ENCODE data around the gene SS18L1.

The SS18L1 gene

DNA sequence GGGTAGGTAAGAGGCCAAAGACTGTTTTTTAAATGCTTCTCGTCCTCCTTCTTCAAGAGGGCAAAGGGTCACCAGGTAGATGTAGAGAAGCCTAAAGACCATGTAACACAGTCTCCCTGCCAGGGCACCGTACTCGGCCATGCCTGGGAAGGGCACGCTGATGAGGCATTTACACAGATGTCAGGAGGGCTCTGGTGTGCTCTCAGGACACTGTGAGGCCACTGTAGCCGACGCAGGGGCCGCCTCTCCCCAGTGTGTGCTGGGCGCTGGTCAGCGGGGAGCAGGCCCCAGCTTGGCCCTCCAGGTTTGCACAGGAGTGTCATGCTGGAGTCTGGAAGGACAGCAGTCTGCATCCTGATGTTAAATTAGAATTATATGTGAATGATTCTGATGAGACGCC is 32.1 kb downstream of the SS18L1 start:
- no peak for DNase-seq

DNA sequence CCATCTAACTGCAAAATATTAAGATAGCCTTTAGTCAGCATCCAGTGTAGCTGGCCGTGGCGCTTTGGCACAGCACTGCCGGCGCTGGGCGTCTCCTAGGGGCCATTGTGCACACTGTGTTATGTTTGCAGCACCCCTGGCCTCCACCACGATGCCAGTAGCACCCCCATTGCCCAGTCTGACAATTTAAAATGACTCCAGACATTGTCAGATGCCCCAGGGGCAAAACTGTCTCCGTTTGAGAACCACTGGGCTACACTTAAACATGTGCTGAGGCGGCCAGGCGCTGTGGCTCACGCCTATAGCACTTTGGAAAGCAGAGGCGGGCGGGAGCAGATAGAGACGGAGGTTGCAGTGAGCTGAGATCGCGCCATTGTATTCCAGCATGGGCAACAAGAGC is 33.3 kb downstream of the SS18L1 start:
- DNase-seq, result no peak

DNA sequence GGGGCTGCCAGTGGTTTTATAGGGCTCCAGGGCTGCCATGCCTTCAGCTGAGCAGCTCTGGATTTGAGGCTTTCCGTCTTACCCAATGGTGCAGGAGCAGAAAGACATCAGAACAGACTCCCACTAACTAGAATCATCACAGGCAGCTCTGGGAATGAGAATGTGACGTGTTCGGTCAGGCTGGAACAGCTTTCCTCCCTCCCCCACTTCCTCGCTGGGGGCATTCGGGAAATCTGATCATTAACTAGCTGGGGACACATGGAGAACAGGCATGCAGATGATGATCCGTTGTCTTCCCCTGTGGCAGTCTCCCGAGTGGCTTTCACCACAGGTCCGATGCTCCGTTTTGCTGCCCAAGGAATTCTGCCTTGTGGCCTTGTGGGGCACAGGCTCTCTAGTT is 33.7 kb downstream of the SS18L1 start:
- DNase-seq, result no peak

DNA sequence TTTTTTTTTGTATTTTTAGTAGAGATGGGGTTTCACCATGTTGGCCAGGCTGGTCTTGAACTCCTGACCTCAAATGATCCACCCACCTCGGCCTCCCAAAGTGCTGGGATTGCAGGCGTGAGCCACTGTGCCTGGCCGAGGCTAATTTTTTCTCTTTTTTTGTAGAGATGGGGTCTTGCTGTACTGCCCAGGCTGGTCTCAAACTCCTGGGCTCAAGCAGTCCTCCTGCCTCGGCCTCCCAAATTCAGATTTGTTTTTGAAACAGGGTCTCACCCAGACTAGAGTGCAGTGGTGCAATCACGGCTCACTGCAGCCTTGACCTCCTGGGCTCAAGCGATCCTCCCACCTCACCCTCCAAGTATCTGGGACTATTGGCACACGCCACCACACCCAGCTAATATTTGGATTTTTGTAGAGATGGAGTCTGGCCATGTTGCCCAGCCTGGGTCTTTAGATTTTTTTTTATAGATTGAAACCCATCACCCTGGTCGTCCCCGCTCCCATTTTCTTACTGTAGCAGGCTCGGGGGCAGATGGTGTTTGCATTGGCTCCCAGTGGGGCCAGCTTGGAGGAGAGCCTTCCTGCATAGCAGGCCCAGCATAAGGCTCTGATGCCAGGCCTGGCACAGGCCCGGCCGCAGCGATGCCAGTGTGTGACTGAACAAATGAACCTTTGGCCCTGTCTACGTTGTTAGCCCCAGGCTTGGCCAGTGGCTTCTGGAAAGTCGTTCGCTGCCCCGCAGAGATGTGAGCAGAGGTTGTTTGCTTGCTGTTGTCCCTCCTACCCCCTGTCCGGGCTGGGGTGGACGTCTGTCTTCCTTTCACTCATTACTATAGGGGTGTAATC is 35.0 kb downstream of the SS18L1 start:
- no peak for DNase-seq

DNA sequence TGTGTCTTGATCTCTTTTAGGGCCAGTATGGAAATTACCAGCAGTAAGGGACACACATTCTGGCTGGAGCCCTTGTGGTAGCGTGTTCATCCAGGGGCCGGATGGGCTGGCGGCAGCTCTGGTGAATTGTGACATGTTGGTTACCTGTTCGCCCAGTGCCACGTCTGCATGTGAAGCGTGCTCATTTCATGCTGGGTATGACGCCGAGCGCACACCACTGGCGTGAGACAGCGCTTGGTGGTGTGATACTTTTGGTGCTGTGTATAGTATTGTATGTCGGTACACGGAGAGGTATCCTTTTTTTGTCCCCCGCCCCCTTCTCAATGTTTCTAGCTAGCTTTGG is 35.6 kb downstream of the SS18L1 start:
- DNase-seq, result no peak

DNA sequence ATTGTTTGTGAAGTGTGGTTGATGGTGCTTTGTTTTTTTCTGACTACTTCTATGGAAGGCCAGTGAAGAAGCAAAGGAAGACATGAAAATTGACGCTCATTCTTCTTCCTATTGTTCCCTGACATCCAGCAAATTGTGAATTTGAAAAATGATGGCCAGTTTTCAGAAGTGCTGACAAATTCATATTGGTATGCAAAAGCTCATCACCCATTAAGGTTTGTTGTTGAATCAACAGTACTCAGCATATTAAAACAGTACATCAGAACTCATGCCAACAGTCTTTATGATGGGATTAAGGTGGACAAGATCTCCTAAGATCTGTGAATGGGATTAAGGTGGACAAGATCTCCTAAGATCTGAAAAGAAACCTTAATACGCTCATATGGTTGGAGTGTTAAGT is 38.2 kb downstream of the SS18L1 start:
- DNase-seq, result no peak

DNA sequence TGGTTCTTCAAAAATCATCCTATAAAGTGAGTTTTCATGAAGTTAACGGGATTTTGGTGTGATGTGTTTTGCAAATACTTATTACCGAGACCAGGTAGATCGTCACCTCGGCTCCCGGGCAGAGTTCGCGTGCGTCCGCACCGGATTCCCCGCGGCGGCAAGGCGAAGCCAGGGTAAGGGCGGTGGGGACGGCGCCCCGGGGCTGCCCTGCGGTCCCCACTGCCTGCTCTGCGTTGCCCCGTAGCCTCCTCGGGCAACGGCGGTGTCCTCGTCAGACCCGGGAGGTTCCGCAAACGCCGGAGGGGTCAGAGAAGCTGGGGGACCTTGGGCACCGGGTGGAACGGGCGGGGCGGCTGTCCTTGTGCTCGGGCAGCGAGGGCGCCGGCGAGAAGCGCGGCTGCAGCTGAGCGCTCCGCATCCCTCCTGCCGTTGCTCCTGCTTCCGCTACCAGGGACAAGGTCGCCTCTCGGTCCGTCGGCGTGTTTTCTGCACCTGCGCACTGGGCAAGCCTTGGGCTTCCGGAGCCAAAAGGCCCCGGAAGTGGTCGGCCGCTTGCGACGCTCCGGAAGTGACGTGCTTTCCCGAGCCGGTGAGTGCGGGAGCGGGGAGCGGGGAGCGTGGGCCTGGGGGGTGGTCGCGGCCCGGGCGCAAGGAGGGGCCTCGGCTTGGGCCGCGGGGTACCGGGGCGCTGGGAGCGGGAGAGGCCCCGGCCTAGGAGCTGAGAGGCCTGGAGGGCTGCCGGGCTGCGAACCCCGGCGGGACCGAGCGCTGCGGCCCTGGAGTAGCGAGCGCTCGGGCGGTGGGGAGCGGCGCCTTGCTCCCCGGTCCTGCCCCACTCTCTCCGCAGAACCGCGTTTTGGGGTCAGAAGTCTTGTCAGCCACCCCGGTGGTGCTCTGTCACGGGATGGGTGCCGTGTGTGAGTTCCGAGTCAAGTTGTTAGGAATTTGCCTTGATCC is 39.2 kb downstream of the SS18L1 start, which contains the start of gene MTG2:
Gene MTG2, plus strand, starts transcription at position 560 of the 957 bp plus-strand sequence. CDS start 10,393 bp downstream, outside the sequence.
- DNase-seq, result peak; percentile 89

DNA sequence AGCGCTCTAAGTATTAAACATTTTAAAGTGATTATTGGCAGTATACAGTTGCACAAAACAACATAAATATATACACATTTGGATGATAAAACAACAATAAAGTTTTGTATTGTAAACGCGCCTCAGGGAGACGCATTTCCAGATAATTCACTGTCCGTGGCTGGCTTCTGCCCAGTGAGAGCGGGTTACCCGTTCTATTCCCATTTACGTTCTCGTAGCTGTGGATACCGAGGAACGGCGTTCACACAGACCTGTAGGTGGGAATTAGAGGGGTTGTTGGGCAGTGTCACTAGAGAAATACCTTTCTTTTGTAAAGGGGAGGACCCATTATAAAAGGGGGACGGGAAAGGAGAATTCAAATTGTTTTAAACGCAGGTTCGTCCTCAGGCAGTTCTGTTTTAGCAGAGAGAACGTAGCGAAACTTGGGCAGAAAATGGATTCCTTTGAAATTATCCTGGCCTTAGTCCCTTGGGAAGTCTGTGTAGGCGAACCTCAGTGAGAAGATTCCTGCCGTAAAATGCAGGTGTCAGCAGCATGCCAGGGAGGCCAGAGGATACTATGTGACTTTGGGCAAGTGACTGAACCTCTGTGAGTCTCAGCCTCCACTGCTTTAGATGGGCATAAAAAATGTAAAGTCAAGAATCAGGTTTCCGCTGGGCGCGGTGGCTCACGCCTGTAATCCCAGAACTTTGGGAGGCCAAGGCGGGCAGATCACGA is 40.0 kb downstream of the SS18L1 start:
- no peak for DNase-seq

DNA sequence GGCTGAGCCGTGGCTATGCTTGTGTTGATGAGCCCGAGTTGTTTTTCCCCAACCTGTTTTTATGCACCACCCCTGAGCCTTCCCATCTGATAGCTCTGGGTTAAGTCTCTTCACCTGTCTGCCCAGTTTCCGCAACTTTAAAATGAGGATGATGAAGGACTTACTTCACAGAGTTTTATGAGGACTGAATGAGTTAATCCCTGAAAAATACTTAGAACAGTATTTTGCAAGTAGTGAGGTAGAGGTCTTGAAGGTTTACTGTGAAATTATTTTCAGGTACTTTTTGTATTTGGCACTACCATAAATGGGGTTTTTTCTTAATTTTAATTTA is 42.5 kb downstream of the SS18L1 start:
- DNase-seq, result no peak

DNA sequence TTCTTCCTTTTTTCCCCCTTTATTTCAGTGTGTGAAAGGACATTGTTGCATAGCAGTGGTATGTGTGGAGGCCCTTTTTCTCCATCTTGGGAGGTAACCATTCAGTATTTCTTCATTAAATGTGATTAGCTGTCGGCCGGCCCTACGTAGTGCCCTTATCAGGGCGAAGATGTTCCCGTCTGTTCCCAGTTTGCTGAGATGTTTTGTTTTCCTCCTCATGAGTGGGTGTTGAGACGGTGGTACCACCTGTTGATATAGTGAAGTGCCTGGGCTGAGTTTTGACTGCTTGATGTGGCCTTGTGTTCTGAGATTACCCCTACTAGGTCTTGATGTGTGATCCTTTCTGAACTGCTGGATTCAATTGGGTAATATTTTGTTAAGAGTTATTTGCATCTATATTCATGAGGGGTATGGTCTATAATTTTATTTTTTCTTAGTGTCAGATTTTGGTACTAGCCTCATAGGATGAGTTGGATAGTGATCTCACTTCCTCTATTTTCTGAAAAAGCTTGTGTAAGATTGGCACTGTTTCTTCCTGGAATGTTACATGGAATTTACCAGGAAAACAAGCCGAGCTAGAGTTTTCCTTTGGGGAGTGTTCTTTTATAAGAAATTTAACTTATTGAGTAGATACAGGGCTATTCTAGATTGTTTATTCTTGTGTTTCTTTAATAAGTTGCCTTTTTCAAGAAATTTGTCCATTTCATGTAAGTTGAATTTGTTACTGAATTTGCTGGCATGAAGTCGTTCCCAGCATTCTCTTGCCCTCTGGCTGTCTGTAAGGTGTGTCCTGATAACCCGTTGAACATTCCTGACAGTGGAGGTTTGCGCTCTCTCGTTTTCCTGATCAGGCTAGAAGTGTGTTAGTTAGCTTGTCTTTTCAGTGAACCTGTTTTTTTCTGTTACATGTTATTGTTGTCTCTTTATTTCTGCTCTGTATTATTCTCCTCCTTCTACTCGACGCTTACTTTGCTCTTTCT is 43.6 kb downstream of the SS18L1 start:
- DNase-seq, result no peak

DNA sequence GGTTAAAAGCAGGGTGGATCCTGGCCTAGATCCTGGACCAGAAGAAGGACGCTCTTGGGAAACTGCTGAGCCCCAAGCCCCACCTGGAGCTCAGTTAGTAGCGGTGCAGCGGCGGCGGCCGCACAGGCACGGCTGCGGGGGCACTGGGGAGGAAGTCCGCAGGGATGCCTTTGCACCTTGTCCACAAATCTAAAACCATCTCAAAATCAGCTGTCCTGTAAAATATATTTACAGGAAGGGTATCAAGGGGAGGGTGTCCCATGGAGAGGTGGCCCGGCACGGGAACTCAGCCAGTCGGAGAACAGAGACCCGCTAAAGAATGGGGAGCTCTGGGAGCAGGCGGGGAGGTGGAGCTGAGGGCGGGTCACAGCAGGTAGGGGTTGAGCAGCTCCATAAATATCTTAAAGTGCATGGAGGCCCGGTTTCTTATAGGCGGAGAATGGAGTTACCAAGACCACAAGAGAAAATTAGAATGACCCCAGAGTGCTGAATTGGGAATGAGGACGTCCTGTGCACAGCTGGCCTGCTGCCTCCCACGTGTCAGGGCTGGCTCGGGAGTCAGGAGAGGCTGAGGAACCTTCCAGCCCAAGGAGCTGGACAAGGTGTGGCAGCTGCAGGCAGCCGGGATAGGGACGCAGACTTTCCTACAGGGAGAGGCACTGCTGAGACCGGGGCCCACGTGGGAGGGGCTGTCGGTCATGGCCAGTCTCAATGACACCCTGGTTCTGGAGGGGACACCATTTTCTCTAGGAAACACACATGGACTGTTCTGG is 47.3 kb downstream of the SS18L1 start:
- DNase-seq, result no peak

DNA sequence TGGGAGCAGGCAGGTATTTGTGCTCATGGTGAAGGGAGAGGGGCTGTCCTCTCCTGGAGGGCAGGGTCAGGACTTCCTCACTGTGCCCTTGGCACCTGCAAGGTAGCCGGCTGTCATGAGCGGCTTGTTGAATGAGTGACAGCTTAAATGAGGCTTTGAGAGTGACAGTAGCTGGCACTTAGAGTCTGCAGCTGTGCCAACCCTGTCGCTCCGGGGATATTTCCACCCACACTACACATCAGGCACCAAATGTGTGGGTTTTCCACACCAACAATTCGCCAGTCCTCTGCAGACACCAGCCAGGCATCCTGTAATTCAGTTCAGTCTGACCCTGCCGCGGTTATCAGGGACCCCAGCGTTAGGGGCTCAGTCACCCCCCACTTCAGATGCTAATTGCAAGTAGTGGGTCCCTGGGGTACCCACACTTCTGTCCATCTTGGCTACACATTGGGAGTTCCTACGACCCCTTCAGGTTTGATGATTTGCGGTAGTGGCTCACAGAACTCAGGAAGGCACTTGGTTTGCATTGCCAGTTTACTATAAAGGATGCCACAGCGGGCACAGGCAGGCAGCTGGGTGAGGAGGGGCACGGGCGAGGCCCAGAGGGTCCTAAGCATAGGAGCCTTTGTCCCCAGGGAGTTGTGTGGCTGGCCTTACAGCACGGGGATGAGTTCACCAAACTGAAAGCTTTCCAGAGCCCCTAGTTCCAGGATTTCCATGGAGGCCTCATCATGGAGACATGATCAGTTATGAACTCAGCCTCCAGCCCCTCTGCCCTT is 48.4 kb downstream of the SS18L1 start:
- no peak for DNase-seq

DNA sequence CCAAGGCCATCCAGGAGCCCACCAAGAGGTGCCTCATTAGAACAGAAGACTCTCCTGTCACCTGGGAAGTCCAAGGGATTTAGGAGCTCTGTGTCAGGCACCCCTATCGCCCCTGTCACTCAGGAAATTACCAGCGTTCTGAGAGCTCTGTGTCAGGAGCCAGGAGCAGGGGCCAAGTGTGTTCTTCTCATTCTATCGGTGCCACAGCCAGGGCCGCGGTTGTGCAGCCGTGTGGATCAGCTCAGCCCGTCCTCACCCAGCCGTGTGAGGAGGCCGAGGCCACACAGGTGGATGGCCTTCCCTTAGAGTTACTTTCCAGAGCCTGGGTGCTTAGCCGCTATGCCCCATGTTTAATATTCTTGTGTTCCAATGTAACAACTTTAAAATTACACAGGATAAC is 49.1 kb downstream of the SS18L1 start:
- no peak for DNase-seq

DNA sequence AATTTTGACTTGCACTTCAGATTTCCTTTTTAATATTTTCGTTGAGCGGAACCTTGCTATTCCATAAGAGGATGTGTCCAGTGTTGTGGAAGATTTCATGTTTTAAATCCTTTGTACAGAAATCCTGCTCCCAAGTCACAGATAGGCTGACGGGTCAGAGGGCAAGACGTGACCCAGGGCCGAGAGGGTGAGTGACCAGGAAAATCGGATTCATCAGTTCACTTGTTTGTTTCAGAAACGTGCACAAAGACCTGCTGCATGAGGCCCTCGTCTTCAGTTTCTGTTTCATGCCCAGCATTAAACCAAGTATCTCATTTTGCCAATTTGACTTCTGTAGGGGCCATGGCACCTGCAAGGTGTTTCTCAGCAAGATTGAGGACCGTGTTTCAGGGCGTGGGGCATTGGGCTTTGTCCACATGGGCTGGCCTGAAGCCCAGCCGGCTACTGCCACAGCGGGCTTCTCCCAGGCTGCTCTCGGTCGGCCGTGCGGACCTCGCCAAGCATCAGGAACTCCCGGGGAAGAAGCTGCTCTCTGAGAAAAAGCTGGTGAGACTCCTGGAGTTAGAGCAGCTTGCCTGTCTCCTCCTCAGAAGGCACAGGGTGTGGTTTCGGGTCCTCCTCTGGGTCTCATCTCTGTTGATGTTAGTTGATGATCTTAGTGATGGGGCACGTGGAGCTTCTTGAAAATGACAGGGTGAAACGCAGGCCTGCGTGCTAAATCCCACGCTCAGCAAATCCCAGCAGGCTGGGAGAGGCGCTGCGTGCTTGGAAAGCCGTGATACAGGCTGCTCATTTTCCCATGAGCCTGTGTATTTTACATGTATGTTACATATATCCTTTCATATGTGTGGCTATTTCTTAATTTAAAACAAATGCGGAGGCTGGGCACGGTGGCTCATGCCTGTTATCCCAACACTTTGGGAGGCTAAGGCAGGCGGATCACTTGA is 49.8 kb downstream of the SS18L1 start:
- DNase-seq, result no peak

DNA sequence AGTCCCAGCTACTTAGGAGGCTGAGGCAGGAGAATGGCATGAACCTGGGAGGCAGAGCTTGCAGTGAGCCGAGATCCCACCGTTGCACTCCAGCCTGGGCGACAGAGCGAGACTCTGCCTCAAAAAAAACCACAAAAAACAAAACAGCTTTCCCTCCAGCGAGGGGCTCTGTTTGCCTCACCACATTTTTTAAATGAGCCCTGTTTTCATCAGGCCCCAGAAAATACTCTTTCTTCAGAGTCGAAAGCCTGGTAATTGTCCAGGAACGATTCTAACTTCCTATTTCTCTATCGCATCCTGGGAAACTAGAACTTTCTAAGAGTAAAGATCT is 51.5 kb downstream of the SS18L1 start:
- DNase-seq, result no peak

DNA sequence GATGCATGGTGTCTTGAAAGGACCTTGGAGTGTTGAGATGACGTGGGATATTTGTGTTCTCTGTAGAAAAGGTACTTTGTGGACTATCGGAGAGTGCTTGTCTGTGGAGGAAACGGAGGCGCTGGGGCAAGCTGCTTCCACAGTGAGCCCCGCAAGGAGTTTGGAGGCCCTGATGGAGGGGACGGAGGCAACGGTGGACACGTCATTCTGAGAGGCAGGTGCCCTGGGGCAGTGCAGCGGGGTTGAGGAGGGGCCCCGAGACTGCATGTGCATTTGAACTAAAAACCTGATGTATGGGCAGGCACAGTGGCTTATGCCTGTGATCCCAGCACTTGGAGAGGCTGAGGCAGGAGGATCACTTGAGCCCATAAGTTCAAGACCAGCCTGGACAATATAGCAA is 52.2 kb downstream of the SS18L1 start:
- no peak for DNase-seq

DNA sequence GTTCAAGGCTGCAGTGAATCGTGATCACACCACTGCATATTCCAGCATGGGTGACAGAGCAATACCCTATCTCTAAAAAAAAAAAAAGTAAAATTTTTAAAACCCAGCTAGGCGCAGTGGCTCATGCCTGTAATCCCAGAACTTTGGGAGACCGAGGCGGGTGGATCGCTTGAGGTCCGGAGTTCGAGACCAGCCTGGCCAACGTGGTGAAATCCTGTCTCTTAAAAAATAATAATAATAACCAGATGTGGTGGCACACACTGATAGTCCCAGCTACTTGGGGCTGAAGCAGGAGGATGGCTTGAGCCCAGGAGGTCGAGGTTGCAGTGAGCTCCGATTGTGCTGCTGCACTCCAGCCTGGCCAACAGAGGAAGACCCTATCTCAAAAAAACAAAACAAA is 52.7 kb downstream of the SS18L1 start:
- no peak for DNase-seq

DNA sequence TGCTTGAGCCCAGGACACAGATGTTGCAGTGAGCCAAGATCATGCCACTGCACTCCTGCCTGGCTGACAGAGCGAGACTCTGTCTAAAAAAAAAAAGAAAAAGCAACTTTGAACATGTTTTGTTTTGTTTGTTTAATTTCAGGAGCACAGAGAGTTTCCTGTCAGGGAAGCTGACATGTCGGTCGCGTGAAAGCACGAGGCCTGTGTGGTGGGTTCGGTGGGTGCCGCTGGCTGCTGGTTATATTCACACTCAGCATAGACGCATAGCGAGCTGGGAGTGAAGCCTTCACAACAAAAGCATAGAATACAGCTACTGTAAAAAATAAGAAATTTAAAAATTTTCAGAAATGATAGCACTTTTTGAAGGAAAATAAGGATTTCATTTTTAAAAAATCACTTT is 53.7 kb downstream of the SS18L1 start:
- DNase-seq, result no peak

DNA sequence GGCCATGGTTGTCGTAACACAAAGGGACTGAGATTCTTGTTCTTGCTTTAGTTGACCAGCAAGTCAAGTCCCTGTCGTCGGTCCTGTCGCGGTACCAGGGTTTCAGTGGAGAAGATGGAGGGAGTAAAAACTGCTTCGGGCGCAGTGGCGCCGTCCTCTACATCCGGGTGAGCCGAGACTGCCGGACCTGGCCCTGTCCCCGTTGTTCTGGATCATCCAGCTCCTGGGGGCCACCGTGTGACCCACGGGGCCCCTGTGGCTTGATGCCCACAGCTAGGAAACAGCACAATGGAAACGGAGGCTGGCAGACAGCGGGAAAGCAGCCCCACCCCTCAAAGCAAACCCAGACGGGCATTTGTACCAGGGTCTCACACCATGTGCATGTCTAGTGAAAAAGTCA is 54.2 kb downstream of the SS18L1 start:
- DNase-seq, result no peak

DNA sequence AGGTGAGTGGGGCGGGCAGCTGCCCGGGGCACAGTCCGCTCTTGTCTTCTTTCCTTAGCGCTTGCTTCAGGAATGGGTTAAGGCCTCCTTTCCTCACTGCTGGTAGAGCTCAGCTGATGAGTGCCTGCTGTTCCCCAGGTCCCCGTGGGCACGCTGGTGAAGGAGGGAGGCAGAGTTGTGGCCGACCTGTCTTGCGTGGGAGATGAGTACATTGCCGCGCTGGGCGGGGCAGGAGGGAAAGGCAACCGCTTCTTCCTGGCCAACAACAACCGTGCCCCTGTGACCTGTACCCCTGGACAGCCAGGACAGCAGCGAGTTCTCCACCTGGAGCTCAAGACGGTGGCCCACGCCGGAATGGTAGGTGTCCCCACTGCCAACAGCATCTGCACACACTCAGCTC is 54.9 kb downstream of the SS18L1 start:
- no peak for DNase-seq
